ENCODE measurements around the gene SLC39A11. TPM values are rescaled to one million over a fixed set of nuclear protein-coding genes. Genes with fewer than 3 reads are reported as not detected.

SLC39A11 gene
- total and polyA plus RNA-seq, 2 of the 13 experiments (the other 11 are each of a cell fraction or from before 2014, with no cell fraction given) = 17.2 to 31.5 TPM

DNA sequence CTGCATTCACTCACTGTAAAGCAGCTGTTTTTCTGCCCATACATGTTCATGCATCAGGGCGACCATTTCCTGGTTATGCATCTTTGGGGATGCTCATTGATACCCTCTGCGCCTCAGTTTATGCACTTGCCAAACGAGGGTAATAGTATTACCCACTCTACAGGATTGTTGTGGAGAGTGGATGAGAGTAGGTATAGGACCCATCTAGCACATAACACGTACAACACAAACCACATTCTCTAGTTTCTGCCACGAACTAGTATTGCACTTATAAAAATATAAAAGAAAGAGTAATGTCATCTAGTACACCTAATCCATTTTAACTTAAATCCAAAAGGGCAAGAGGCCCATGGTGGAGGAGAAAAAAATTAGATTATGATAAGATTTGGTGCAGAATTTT lies 231.7 kb downstream of the SLC39A11 start:
- no peak for TF ChIP-seq ELF1 (CRISPR knock-in tag; IDR thresholded peaks at IDR 0.05)
- TF ChIP-seq, protein P1, sequence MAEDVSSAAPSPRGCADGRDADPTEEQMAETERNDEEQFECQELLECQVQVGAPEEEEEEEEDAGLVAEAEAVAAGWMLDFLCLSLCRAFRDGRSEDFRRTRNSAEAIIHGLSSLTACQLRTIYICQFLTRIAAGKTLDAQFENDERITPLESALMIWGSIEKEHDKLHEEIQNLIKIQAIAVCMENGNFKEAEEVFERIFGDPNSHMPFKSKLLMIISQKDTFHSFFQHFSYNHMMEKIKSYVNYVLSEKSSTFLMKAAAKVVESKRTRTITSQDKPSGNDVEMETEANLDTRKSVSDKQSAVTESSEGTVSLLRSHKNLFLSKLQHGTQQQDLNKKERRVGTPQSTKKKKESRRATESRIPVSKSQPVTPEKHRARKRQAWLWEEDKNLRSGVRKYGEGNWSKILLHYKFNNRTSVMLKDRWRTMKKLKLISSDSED (CRISPR knock-in tag; IDR thresholded peaks at IDR 0.05) = no peak
- H3K4me2 ChIP-seq (ENCODE audit: low read depth, low read length) = no peak overlapping the region
- ATAC-seq (no peak), DNase-seq (ENCODE audit: low spot score) (no peak), FAIRE-seq (no peak)
- H3K27me3 ChIP-seq (ENCODE audit: control insufficient read depth in 1 of 2, insufficient read depth in 2 of 2, low read length in 2 of 2) = no peaks in the 10 kb centered on the region
- CTCF ChIA-PET (ENCODE audit: low intra/inter-chr PET ratio, low total read pairs) = no interaction called here
- H2AFZ ChIP-seq (ENCODE audit: low read length) = no peak overlapping the region
- H3K27ac ChIP-seq (ENCODE audit: extremely low read length, insufficient read depth, low read length) = no peak overlapping the region
- POLR2A ChIA-PET = no interaction called here
- no peak overlapping the region for H3K9ac ChIP-seq (ENCODE audit: insufficient read depth, low read depth, low read length)
- peaks cover 13% of the 10 kb centered on the region for H3K9me3 ChIP-seq (ENCODE audit: low read length)
- intact Hi-C loops (cut with micrococcal nuclease; ENCODE audit: unreplicated experiment) = no loop called here
- in situ Hi-C loops (cut with HindIII; ENCODE audit: extremely low pct_ligation_motif_present, low pct_unique_long_range_greater_than_20kb) = no loop called here
- H3K4me1 ChIP-seq (ENCODE audit: insufficient read depth, low read length) = peaks cover 7% of the 10 kb centered on the region
- no peaks in the 10 kb centered on the region for H3K79me2 ChIP-seq (ENCODE audit: insufficient read depth, low read length)
- no peaks in the 10 kb centered on the region for H3K36me3 ChIP-seq (replicated peaks in 1 of 2; ENCODE audit: control insufficient read depth in 1 of 2, insufficient read depth in 2 of 2, low read length in 2 of 2)
- 84% methylated on average over 5 of the region's 5 CpGs for WGBS (ENCODE audit: low lambda C conversion rate)
- no peaks in the 10 kb centered on the region for H4K20me1 ChIP-seq (ENCODE audit: insufficient read depth, low read length)
- no TSS peak for BruUV-seq (replicated peaks)
- H3K4me3 ChIP-seq (replicated peaks in 1 of 3; ENCODE audit: insufficient read depth in 1 of 3, low read depth in 2 of 3, low read length in 3 of 3) = no peak overlapping the region

DNA sequence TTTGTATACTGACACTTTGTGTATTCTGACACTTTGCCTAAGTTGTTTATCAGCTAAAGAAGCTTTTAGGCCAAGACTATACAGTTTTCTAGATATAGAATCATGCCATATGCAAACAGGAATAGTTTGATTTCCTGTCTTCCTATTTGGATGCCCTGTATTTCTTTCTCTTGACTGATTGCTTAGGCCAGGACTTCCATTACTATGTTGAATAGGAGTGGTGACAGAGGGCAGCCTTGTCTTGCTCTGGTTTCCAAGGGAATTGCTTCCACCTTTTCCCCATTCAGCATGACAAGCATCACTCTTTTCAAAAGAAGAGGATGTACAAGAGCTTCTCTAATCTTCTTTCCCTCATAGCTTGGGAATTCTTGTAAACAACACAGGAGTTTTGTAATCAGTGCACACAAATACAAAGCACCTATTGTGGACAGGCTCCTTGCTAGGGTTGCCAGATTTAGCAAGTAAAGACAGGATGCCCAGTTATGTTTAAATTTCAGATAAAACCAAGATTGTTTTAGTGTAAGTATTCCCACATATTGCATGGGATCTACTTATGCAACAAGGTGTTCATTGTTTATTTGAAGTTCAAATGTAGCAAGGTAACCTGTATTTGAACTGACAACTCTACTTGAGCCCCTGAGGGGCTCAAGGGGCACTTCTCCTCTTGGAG lies 233.5 kb downstream of the SLC39A11 start:
- no peaks in the 10 kb centered on the region for H4K20me1 ChIP-seq (ENCODE audit: insufficient read depth, low read length)
- ATAC-seq (peak; percentile 58), FAIRE-seq (no peak), DNase-seq (ENCODE audit: low spot score) (peak; percentile 60)
- no peak overlapping the region for H3K4me2 ChIP-seq (ENCODE audit: low read depth, low read length)
- no peaks in the 10 kb centered on the region for H3K27me3 ChIP-seq (ENCODE audit: control insufficient read depth in 1 of 2, insufficient read depth in 2 of 2, low read length in 2 of 2)
- intact Hi-C loops (cut with micrococcal nuclease; ENCODE audit: unreplicated experiment) (loop anchor here (5.0 kb wide), 1 partner anchor 132 kb away; no protein-coding TSS in a partner anchor), in situ Hi-C loops (cut with HindIII; ENCODE audit: extremely low pct_ligation_motif_present, low pct_unique_long_range_greater_than_20kb) (loop anchor here (10.0 kb wide), 1 partner anchor 56 kb away; no protein-coding TSS in a partner anchor)
- no peak overlapping the region for H3K27ac ChIP-seq (ENCODE audit: extremely low read length, insufficient read depth, low read length)
- no peak overlapping the region for H2AFZ ChIP-seq (ENCODE audit: low read length)
- ChIA-PET CTCF (ENCODE audit: low intra/inter-chr PET ratio, low total read pairs) (no interaction called here), POLR2A (interaction anchor here (0.6 to 0.9 kb wide), 2 partner anchors 15 to 76 kb away, joined by 3 read pairs; no protein-coding TSS in a partner anchor)
- peaks cover 13% of the 10 kb centered on the region for H3K9me3 ChIP-seq (ENCODE audit: low read length)
- H3K79me2 ChIP-seq (ENCODE audit: insufficient read depth, low read length) = no peaks in the 10 kb centered on the region
- peaks cover 7% of the 10 kb centered on the region for H3K4me1 ChIP-seq (ENCODE audit: insufficient read depth, low read length)
- no peak overlapping the region for H3K9ac ChIP-seq (ENCODE audit: insufficient read depth, low read depth, low read length)
- no TSS peak for BruUV-seq (replicated peaks)
- no peaks in the 10 kb centered on the region for H3K36me3 ChIP-seq (replicated peaks in 1 of 2; ENCODE audit: control insufficient read depth in 1 of 2, insufficient read depth in 2 of 2, low read length in 2 of 2)
- no peak overlapping the region for H3K4me3 ChIP-seq (replicated peaks in 1 of 3; ENCODE audit: insufficient read depth in 1 of 3, low read depth in 2 of 3, low read length in 3 of 3)
- TF ChIP-seq, protein P2, sequence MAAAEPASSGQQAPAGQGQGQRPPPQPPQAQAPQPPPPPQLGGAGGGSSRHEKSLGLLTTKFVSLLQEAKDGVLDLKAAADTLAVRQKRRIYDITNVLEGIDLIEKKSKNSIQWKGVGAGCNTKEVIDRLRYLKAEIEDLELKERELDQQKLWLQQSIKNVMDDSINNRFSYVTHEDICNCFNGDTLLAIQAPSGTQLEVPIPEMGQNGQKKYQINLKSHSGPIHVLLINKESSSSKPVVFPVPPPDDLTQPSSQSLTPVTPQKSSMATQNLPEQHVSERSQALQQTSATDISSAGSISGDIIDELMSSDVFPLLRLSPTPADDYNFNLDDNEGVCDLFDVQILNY (CRISPR knock-in tag; conservative IDR thresholded peaks at IDR 0.05) = no peak
- TF ChIP-seq ZNF772 (CRISPR knock-in tag; IDR thresholded peaks at IDR 0.05) = no peak
- no peak for TF ChIP-seq ZNF44 (CRISPR knock-in tag; IDR thresholded peaks at IDR 0.05)
- TF ChIP-seq, protein P3, sequence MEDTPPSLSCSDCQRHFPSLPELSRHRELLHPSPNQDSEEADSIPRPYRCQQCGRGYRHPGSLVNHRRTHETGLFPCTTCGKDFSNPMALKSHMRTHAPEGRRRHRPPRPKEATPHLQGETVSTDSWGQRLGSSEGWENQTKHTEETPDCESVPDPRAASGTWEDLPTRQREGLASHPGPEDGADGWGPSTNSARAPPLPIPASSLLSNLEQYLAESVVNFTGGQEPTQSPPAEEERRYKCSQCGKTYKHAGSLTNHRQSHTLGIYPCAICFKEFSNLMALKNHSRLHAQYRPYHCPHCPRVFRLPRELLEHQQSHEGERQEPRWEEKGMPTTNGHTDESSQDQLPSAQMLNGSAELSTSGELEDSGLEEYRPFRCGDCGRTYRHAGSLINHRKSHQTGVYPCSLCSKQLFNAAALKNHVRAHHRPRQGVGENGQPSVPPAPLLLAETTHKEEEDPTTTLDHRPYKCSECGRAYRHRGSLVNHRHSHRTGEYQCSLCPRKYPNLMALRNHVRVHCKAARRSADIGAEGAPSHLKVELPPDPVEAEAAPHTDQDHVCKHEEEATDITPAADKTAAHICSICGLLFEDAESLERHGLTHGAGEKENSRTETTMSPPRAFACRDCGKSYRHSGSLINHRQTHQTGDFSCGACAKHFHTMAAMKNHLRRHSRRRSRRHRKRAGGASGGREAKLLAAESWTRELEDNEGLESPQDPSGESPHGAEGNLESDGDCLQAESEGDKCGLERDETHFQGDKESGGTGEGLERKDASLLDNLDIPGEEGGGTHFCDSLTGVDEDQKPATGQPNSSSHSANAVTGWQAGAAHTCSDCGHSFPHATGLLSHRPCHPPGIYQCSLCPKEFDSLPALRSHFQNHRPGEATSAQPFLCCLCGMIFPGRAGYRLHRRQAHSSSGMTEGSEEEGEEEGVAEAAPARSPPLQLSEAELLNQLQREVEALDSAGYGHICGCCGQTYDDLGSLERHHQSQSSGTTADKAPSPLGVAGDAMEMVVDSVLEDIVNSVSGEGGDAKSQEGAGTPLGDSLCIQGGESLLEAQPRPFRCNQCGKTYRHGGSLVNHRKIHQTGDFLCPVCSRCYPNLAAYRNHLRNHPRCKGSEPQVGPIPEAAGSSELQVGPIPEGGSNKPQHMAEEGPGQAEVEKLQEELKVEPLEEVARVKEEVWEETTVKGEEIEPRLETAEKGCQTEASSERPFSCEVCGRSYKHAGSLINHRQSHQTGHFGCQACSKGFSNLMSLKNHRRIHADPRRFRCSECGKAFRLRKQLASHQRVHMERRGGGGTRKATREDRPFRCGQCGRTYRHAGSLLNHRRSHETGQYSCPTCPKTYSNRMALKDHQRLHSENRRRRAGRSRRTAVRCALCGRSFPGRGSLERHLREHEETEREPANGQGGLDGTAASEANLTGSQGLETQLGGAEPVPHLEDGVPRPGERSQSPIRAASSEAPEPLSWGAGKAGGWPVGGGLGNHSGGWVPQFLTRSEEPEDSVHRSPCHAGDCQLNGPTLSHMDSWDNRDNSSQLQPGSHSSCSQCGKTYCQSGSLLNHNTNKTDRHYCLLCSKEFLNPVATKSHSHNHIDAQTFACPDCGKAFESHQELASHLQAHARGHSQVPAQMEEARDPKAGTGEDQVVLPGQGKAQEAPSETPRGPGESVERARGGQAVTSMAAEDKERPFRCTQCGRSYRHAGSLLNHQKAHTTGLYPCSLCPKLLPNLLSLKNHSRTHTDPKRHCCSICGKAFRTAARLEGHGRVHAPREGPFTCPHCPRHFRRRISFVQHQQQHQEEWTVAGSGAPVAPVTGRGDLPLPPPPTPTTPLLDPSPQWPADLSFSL (CRISPR knock-in tag; IDR thresholded peaks at IDR 0.05) = no peak
- no peak for TF ChIP-seq TP53 (CRISPR knock-in tag; conservative IDR thresholded peaks at IDR 0.05)
- no peak for TF ChIP-seq ZNF264 (CRISPR knock-in tag; IDR thresholded peaks at IDR 0.05)
- TF ChIP-seq ZNF766 (CRISPR knock-in tag; IDR thresholded peaks at IDR 0.05; ENCODE audit: borderline replicate concordance) = no peak
- TF ChIP-seq KAT8 (CRISPR knock-in tag; IDR thresholded peaks at IDR 0.05) = 0 out of 2 replicates have a peak, but pooled peaks have one; percentile 17

Measured in HepG2 (cell line).